NCI-H345 treated with DMSO at 0.1 percent for 48 hours (cell line): ENCODE results near the gene CPLX3.

ENCODE experiments used
- DNase-seq: peaks from one replicate; lab custom pipeline; 2025; ENCODE audit not compliant: unreplicated experiment; lab: John Stamatoyannopoulos, UW

CPLX3 gene

GRCh38 chr15:74869726-74870407 lies 43.4 kb downstream of the CPLX3 start:
- no peak for DNase-seq

- no peak for DNase-seq
These were observed 44.2 kb downstream of the CPLX3 start for GRCh38 chr15:74870436-74871215.

- DNase-seq = no peak
These were observed 46.2 kb downstream of the CPLX3 start for GRCh38 chr15:74872702-74873035.

GRCh38 chr15:74873036-74873755 lies 46.8 kb downstream of the CPLX3 start, which contains the start of gene SCAMP2:
Gene SCAMP2, minus strand, starts transcription at chr15:74873365. Its CDS starts 110 bp downstream, at chr15:74873255.
- DNase-seq = peak; percentile 78

GRCh38 chr15:74873756-74874424 lies 47.5 kb downstream of the CPLX3 start:
- DNase-seq = no peak

- no peak for DNase-seq
These were observed 51.8 kb downstream of the CPLX3 start for GRCh38 chr15:74878273-74878672.
